GM12875 (cell line): ENCODE measurements around the gene TNNI2.

ENCODE experiments used
- H3K4me3 ChIP-seq: one replicate; pipeline ENCODE4 v1.5.1; 2011; ENCODE audit warnings: low read depth, low read length, control low read depth
- TF ChIP-seq, protein P1 (sequence below): IDR thresholded peaks from 2 replicates; pipeline ENCODE4 v1.5.1; 2011; ENCODE audit warnings: low read depth, mild to moderate bottlenecking, control low read depth, inconsistent platforms, low read length, moderate library complexity, borderline replicate concordance; ENCODE audit not compliant: insufficient read depth

The TNNI2 gene

GRCh38 chr11:1841511-1842148 is 2.8 kb downstream of the TNNI2 start:
- TF ChIP-seq, protein P1, sequence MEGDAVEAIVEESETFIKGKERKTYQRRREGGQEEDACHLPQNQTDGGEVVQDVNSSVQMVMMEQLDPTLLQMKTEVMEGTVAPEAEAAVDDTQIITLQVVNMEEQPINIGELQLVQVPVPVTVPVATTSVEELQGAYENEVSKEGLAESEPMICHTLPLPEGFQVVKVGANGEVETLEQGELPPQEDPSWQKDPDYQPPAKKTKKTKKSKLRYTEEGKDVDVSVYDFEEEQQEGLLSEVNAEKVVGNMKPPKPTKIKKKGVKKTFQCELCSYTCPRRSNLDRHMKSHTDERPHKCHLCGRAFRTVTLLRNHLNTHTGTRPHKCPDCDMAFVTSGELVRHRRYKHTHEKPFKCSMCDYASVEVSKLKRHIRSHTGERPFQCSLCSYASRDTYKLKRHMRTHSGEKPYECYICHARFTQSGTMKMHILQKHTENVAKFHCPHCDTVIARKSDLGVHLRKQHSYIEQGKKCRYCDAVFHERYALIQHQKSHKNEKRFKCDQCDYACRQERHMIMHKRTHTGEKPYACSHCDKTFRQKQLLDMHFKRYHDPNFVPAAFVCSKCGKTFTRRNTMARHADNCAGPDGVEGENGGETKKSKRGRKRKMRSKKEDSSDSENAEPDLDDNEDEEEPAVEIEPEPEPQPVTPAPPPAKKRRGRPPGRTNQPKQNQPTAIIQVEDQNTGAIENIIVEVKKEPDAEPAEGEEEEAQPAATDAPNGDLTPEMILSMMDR: no peak
- no peak overlapping the region for H3K4me3 ChIP-seq

DNA sequence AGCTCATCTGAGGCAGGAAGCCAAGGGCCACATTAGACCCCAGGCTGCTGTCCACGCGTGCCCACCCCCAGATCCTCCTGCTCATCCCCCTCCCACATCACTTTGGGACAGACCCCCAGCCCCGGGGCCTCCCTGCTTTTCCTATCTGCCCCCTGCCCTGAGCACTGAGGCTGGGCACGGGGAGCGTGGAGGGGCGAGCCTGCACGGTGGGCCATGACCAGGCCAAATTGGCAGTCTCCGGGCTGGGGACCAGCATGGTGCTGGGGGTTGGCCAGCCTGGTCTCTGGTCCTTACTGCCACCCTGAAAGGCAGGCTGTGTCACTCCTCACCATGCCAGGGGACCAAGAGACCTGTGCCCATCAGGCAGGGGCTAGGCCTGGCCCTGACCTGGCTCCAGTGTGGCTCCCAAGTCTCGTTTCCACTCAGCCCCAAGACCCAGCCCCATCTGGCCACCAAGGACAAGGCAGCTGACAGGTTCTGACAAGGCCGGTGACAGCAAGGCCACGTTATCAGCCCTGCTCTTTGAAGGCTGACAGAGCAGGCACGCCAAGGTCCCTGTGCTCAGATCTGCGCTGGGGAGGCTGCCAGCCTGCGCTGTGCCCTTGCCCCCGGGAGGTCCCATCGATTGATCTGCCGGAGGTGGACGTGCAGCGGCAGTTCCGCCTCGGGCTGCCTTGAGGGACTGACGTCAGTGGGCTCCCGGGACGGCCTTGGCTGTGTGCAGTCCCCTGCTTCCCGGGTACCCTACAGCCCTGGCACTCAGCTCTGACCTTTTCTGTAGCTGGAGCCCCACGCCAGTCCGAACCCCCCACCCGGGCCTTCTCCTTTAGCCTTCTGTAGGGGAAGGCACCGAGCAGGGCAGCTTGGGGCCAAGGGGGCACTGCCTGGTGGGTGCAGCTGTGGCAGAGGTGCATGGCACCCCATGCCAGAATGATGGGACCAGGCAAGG is 3.6 kb downstream of the TNNI2 start:
- no peak overlapping the region for H3K4me3 ChIP-seq
- TF ChIP-seq, protein P1: no peak

GRCh38 chr11:1843098-1843473 is 4.3 kb downstream of the TNNI2 start:
- no peak overlapping the region for H3K4me3 ChIP-seq
- TF ChIP-seq, protein P1: no peak

GRCh38 chr11:1843796-1844195 is 5.0 kb downstream of the TNNI2 start:
- TF ChIP-seq, protein P1: no peak
- no peak overlapping the region for H3K4me3 ChIP-seq

GRCh38 chr11:1844221-1845094 is 5.7 kb downstream of the TNNI2 start:
- TF ChIP-seq, protein P1: no peak
- no peak overlapping the region for H3K4me3 ChIP-seq

GRCh38 chr11:1845095-1845429 is 6.3 kb downstream of the TNNI2 start:
- TF ChIP-seq, protein P1: no peak
- H3K4me3 ChIP-seq: no peak overlapping the region
